GM12878 (cell line): Measurements from ENCODE around the gene KRT72. TPM values are rescaled to one million over a fixed set of nuclear protein-coding genes. Genes with fewer than 3 reads are reported as not detected.
A peak's percentile ranks its signal among the peaks of the same experiment; 100 is the strongest.

ENCODE experiments used
- ATAC-seq: fragments of 200-7000 bp; cut with Tn5 transposase; 3 replicates; pipeline ENCODE4 v1.9.1; 2020; ENCODE audit warnings: mild to moderate bottlenecking, moderate library complexity
- BruUV-seq: library from RNA; stranded (reverse); fragments of 400-500 nt; replicated peaks from 2 replicates; lab custom pipeline; 2021; lab: Mats Ljungman, UMichigan
- CTCF ChIA-PET: fragments of 300-600 bp; sonication (Branson Sonifier 250); formaldehyde crosslinking; extraction: SDS; loops from one replicate; lab custom pipeline; 2021; ENCODE audit warnings: inconsistent platforms; lab: Yijun Ruan, JAX
- POLR2A ChIA-PET: fragments of 350-600 bp; formaldehyde crosslinking; extraction: SDS; loops from one replicate; lab custom pipeline; 2021; ENCODE audit warnings: inconsistent platforms; lab: Charles Lee
- RAD21 ChIA-PET: fragments of 300-600 bp; sonication (Branson Sonifier 250); formaldehyde crosslinking; loops from one replicate; lab custom pipeline; 2023; ENCODE audit warnings: antibody characterized with exemption; ENCODE audit not compliant: unreplicated experiment; lab: Charles Lee
- SMC1A ChIA-PET: fragments of 300-600 bp; sonication (Branson Sonifier 250); formaldehyde crosslinking; loops from one replicate; lab custom pipeline; 2023; ENCODE audit not compliant: unreplicated experiment, uncharacterized antibody; lab: Charles Lee
- DNase-seq: peaks from one replicate; pipeline ENCODE4 v3.0.0-alpha.2; 2011; ENCODE audit warnings: low read depth, low spot score
- FAIRE-seq: peaks from 3 replicates; lab custom pipeline; 2011; peaks lifted over from hg19 to GRCh38; lab: Jason Lieb, UNC
- H2AFZ ChIP-seq: 2 replicates; pipeline ENCODE4 v1.6.0; 2011; ENCODE audit warnings: low read depth, low read length, control low read depth; ENCODE audit not compliant: control insufficient read depth
- H3K27ac ChIP-seq: 2 replicates; pipeline ENCODE4 v1.5.1; 2011; ENCODE audit warnings: control low read depth; ENCODE audit not compliant: control insufficient read depth, insufficient read depth
- H3K27me3 ChIP-seq, 2 experiments: replicated peaks in 1 of 2; 2 replicates each; pipeline versions ENCODE4 v1.6.0 to v1.6.1; 2011; ENCODE audit warnings: low read length in 1 of 2; ENCODE audit not compliant: control insufficient read depth in 2 of 2, insufficient read depth in 2 of 2
- H3K36me3 ChIP-seq, 2 experiments: 2 replicates each; pipeline ENCODE4 v1.5.1; 2011; ENCODE audit warnings: low read length in 1 of 2; ENCODE audit not compliant: control insufficient read depth in 2 of 2, insufficient read depth in 2 of 2
- H3K4me1 ChIP-seq: 2 replicates; pipeline ENCODE4 v1.6.1; 2011; ENCODE audit warnings: mild to moderate bottlenecking, low read length, moderate library complexity, mixed read lengths; ENCODE audit not compliant: control insufficient read depth, insufficient read depth
- H3K4me2 ChIP-seq: 2 replicates; pipeline ENCODE4 v1.6.0; 2011; ENCODE audit warnings: control low read depth; ENCODE audit not compliant: control insufficient read depth, insufficient read depth
- H3K4me3 ChIP-seq: fragments of 200-600 bp; sonication (generic); 2 replicates; pipeline ENCODE4 v1.5.1; 2016
- H3K79me2 ChIP-seq: 2 replicates; pipeline ENCODE4 v1.6.0; 2011; ENCODE audit warnings: low read length; ENCODE audit not compliant: control insufficient read depth, insufficient read depth
- H3K9ac ChIP-seq: 2 replicates; pipeline ENCODE4 v1.8.0; 2011; ENCODE audit warnings: low read length, control low read depth, mixed read lengths; ENCODE audit not compliant: control insufficient read depth, insufficient read depth
- H3K9me3 ChIP-seq: replicated peaks from 3 replicates; pipeline ENCODE4 v1.5.1; 2011; ENCODE audit warnings: mild to moderate bottlenecking, low read length; ENCODE audit not compliant: control insufficient read depth, insufficient read depth
- H4K20me1 ChIP-seq: 2 replicates; pipeline ENCODE4 v1.6.0; 2011; ENCODE audit not compliant: control insufficient read depth, insufficient read depth
- BCL11A ChIP-seq: IDR thresholded peaks from 2 replicates; pipeline ENCODE4 v1.6.1; 2011; ENCODE audit warnings: low read depth, low read length
- BMI1 ChIP-seq: fragments of 450-650 bp; IDR thresholded peaks from 2 replicates; pipeline ENCODE4 v1.6.1; 2016; ENCODE audit warnings: mild to moderate bottlenecking, moderate library complexity, borderline replicate concordance
- CBFB ChIP-seq: IDR thresholded peaks from 2 replicates; pipeline ENCODE4 v1.6.1; 2016; ENCODE audit warnings: antibody characterized with exemption, low read depth
- CHD1 ChIP-seq: IDR thresholded peaks from 2 replicates; pipeline ENCODE4 v1.6.1; 2012; ENCODE audit warnings: low read depth, low read length, improper control_type of control experiment
- JUNB ChIP-seq: IDR thresholded peaks from 2 replicates; pipeline ENCODE4 v1.6.1; 2016; ENCODE audit warnings: antibody characterized with exemption, mild to moderate bottlenecking
- KDM1A ChIP-seq: fragments of 200-600 bp; sonication (generic); IDR thresholded peaks from 2 replicates; pipeline ENCODE4 v1.6.1; 2016; ENCODE audit warnings: borderline replicate concordance
- NFYB ChIP-seq: IDR thresholded peaks from 2 replicates; pipeline ENCODE4 v1.6.1; 2011; ENCODE audit warnings: low read depth, mild to moderate bottlenecking, low read length, improper control_type of control experiment, moderate library complexity; ENCODE audit not compliant: insufficient read depth
- POLR2AphosphoS5 ChIP-seq: IDR thresholded peaks from 2 replicates; pipeline ENCODE4 v1.6.1; 2011; ENCODE audit warnings: mild to moderate bottlenecking, low read length, inconsistent platforms
- SIN3A ChIP-seq: IDR thresholded peaks from 2 replicates; pipeline ENCODE4 v1.6.1; 2012; ENCODE audit warnings: low read depth, low read length, improper control_type of control experiment
- SIX5 ChIP-seq: IDR thresholded peaks from 2 replicates; pipeline ENCODE4 v1.6.1; 2011; ENCODE audit warnings: mild to moderate bottlenecking, low read depth, low read length, moderate library complexity; ENCODE audit not compliant: severe bottlenecking
- SREBF2 ChIP-seq: IDR thresholded peaks from 2 replicates; pipeline ENCODE4 v1.6.1; 2012; ENCODE audit warnings: mild to moderate bottlenecking, low read length
- TCF12 ChIP-seq: IDR thresholded peaks from 2 replicates; pipeline ENCODE4 v1.6.1; 2011; ENCODE audit warnings: low read depth, mild to moderate bottlenecking, low read length
- TCF7 ChIP-seq: IDR thresholded peaks from 2 replicates; pipeline ENCODE4 v1.6.1; 2014; ENCODE audit warnings: antibody characterized with exemption, borderline replicate concordance
- ZZZ3 ChIP-seq: IDR thresholded peaks from 2 replicates; pipeline ENCODE4 v1.6.1; 2011; ENCODE audit warnings: low read depth; ENCODE audit not compliant: control insufficient read depth, insufficient read length
- WGBS: methylation state at CpG from one replicate; pipeline ENCODE4 v1.1.6; 2016; ENCODE audit warnings: low lambda C conversion rate; ENCODE audit not compliant: insufficient replicate concordance, insufficient coverage; ENCODE audit errors: missing lambda C conversion rate; 5-methylcytosine and 5-hydroxymethylcytosine counted together
- in situ Hi-C: fragments of 300-500 bp; cut with MboI; formaldehyde crosslinking; loops from 9 replicates; pipeline ENCODE4 v1.14.3; 2018; ENCODE audit warnings: mixed read lengths
- intact Hi-C: fragments of 100-400 bp; cut with micrococcal nuclease; formaldehyde crosslinking; loops from one replicate; pipeline ENCODE4 v1.14.2; 2022; ENCODE audit not compliant: unreplicated experiment
- polyA plus RNA-seq, 11 experiments: library from polyadenylated mRNA; depleted of rRNA in 4 of 11; unstranded in 6 of 11; stranded (reverse) in 5 of 11; fragments of >200 nt; fragmentation: Nextera tagmentation in 4 of 11; fragmentation: Illumina TruSeq in 1 of 11; extraction: Ambion mirVana in 4 of 11; extraction: Trizol in 1 of 11; gene quantifications; 1 replicate in 1 of 11; 2 replicates in 10 of 11; pipeline versions ENCODE4 v1.2.1 to v1.2.3, GENCODE V29; 2011 to 2016; ENCODE audit warnings: inconsistent platforms in 2 of 11, missing spikeins in 2 of 11, low read depth in 1 of 11
- total RNA-seq, 4 experiments: library from RNA; depleted of rRNA in 3 of 4; stranded (reverse); fragments of >200 nt in 3 of 4; fragmentation: Illumina TruSeq in 1 of 4; extraction: Trizol in 1 of 4; gene quantifications; 2 replicates each; pipeline versions ENCODE4 v1.2.1 to v1.2.3, GENCODE V29; 2013 to 2021
- TF ChIP-seq, protein P1 (sequence below): fragments of 450-650 bp; IDR thresholded peaks from 2 replicates; pipeline ENCODE4 v1.6.1; 2014; ENCODE audit warnings: mild to moderate bottlenecking
- TF ChIP-seq, protein P2 (sequence below): IDR thresholded peaks from 2 replicates; pipeline ENCODE4 v1.6.1; 2012; ENCODE audit warnings: low read depth, low read length, improper control_type of control experiment
- TF ChIP-seq, protein P3 (sequence below): IDR thresholded peaks from 2 replicates; pipeline ENCODE4 v1.6.1; 2012; ENCODE audit warnings: low read depth, low read length, improper control_type of control experiment
- TF ChIP-seq, protein P4 (sequence below): IDR thresholded peaks from 2 replicates; pipeline ENCODE4 v1.6.1; 2011; ENCODE audit warnings: borderline replicate concordance, low read depth, mild to moderate bottlenecking, moderate library complexity, mixed read lengths, low read length; ENCODE audit not compliant: insufficient read depth; ENCODE audit errors: extremely low read length

The KRT72 gene
- total and polyA plus RNA-seq, 10 of the 15 experiments (the other 5 are each of a cell fraction or from before 2014, with no cell fraction given) = not detected

DNA sequence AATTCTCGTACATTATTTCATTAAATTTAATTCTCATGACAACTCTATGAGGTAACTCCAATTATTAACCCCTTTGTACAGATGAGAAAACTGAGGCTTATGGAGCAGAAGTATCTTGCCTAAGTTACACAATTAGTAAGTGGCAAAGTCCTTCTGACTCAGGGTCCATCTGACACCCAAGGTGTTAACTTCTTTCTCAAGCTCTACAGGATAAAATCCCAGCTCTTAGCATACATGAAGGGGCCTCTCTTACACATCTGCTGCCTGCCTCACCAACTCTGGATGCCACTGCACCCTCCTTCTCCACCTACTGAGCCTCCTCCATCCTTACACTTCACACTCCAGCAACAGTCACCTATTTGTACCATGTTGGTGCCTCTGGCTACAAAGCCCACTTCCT, 4.3 kb upstream of the KRT72 start:
- Histone ChIP-seq H4K20me1 (no peaks in the 10 kb centered on the region), H2AFZ (no peak overlapping the region), H3K4me1 (no peaks in the 10 kb centered on the region), H3K4me3 (no peak overlapping the region), H3K27me3 (peaks cover 3 to 6% of the 10 kb centered on the region in 2 experiments; a peak in 3 of 4 replicates), H3K36me3 (no peaks in the 10 kb centered on the region), H3K27ac (no peak overlapping the region), H3K79me2 (no peaks in the 10 kb centered on the region), H3K9me3 (no peaks in the 10 kb centered on the region), H3K9ac (no peak overlapping the region), H3K4me2 (no peak overlapping the region)
- ATAC-seq = no peak
- DNase-seq = no peak
- ChIA-PET SMC1A (no interaction called here), POLR2A (no interaction called here), RAD21 (no interaction called here), CTCF (no interaction called here)
- WGBS = 0% methylated on average over 1 of the region's 1 CpG
- in situ Hi-C loops = no loop called here
- no peak for TF ChIP-seq ZZZ3
- no peak for TF ChIP-seq SIN3A
- no peak for TF ChIP-seq POLR2AphosphoS5
- TF ChIP-seq, protein P1, sequence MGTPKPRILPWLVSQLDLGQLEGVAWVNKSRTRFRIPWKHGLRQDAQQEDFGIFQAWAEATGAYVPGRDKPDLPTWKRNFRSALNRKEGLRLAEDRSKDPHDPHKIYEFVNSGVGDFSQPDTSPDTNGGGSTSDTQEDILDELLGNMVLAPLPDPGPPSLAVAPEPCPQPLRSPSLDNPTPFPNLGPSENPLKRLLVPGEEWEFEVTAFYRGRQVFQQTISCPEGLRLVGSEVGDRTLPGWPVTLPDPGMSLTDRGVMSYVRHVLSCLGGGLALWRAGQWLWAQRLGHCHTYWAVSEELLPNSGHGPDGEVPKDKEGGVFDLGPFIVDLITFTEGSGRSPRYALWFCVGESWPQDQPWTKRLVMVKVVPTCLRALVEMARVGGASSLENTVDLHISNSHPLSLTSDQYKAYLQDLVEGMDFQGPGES = no peak
- TF ChIP-seq CHD1 = no peak
- TF ChIP-seq JUNB = no peak
- TF ChIP-seq BMI1 = no peak
- no peak for TF ChIP-seq BCL11A
- TF ChIP-seq, protein P2, sequence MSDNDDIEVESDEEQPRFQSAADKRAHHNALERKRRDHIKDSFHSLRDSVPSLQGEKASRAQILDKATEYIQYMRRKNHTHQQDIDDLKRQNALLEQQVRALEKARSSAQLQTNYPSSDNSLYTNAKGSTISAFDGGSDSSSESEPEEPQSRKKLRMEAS = no peak
- intact Hi-C loops = no loop called here
- no peak for FAIRE-seq
- no TSS peak for BruUV-seq

DNA sequence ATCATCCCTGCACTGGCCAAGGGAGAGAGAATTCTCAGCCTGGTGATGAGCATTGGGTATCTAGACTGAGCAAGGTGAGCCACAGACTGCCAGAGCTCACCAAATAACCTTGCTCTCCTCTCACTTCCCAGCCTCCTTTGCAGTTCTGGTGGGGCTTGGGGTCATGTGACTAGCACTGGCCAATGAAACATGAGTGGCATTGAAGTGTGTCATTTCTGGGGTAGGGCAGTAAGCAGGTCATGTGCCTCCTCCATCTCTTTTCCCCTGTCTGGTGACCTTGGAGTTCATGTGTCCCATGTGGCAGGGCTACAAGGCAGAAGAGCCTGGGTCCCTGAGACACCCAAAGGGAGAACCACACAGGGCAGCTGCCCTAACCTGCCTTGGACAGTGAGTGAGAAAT, 3.6 kb upstream of the KRT72 start:
- SMC1A ChIA-PET = no interaction called here
- Histone ChIP-seq H3K79me2 (no peaks in the 10 kb centered on the region), H3K4me2 (no peak overlapping the region), H3K4me1 (no peaks in the 10 kb centered on the region), H4K20me1 (no peaks in the 10 kb centered on the region), H3K9ac (no peak overlapping the region), H3K9me3 (no peaks in the 10 kb centered on the region), H3K27ac (no peak overlapping the region), H3K27me3 (peaks cover 3 to 6% of the 10 kb centered on the region in 2 experiments; a peak in 3 of 4 replicates), H3K4me3 (no peak overlapping the region), H2AFZ (no peak overlapping the region), H3K36me3 (no peaks in the 10 kb centered on the region)
- CTCF ChIA-PET = no interaction called here
- no peak for DNase-seq
- no peak for FAIRE-seq
- RAD21 ChIA-PET = no interaction called here
- in situ Hi-C loops (no loop called here), intact Hi-C loops (no loop called here)
- no TSS peak for BruUV-seq
- ATAC-seq = no peak
- POLR2A ChIA-PET = no interaction called here
- TF ChIP-seq KDM1A = no peak
- TF ChIP-seq NFYB = peak; percentile 76
- TF ChIP-seq TCF12 = no peak
- TF ChIP-seq, protein P2 = no peak
- no peak for TF ChIP-seq CBFB
- no peak for TF ChIP-seq SIX5
- no peak for TF ChIP-seq SREBF2
- TF ChIP-seq TCF7 = no peak
- TF ChIP-seq, protein P3, sequence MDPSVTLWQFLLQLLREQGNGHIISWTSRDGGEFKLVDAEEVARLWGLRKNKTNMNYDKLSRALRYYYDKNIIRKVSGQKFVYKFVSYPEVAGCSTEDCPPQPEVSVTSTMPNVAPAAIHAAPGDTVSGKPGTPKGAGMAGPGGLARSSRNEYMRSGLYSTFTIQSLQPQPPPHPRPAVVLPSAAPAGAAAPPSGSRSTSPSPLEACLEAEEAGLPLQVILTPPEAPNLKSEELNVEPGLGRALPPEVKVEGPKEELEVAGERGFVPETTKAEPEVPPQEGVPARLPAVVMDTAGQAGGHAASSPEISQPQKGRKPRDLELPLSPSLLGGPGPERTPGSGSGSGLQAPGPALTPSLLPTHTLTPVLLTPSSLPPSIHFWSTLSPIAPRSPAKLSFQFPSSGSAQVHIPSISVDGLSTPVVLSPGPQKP = no peak
- TF ChIP-seq, protein P4, sequence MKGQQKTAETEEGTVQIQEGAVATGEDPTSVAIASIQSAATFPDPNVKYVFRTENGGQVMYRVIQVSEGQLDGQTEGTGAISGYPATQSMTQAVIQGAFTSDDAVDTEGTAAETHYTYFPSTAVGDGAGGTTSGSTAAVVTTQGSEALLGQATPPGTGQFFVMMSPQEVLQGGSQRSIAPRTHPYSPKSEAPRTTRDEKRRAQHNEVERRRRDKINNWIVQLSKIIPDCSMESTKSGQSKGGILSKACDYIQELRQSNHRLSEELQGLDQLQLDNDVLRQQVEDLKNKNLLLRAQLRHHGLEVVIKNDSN = peak; percentile 42
